Skeletal muscle tissue (tissue), 4 donors: ENCODE data around the gene YKT6. TPM values are rescaled to one million over a fixed set of nuclear protein-coding genes. Genes with fewer than 3 reads are reported as not detected.
A peak's percentile ranks its signal among the peaks of the same experiment; 100 is the strongest.

Source experiments
- H3K27ac ChIP-seq: one replicate; pipeline ENCODE4 v1.7.0; 2013; ENCODE audit warnings: mild to moderate bottlenecking, low read depth, low read length, inconsistent platforms
- H3K27me3 ChIP-seq, 3 donors: one replicate each; pipeline ENCODE4 v1.7.0; 2013; ENCODE audit warnings: low read length in 3 of 3; ENCODE audit not compliant: control insufficient read depth in 3 of 3, insufficient read depth in 3 of 3
- H3K36me3 ChIP-seq, 3 donors: one replicate each; pipeline ENCODE4 v1.7.0; 2013; ENCODE audit warnings: low read length in 3 of 3; ENCODE audit not compliant: control insufficient read depth in 3 of 3, insufficient read depth in 3 of 3
- H3K4me1 ChIP-seq, 3 donors: one replicate each; pipeline ENCODE4 v1.7.0; 2013; ENCODE audit warnings: low read length in 3 of 3, mild to moderate bottlenecking in 3 of 3; ENCODE audit not compliant: control insufficient read depth in 3 of 3, insufficient read depth in 3 of 3
- H3K4me3 ChIP-seq, 3 donors: one replicate each; pipeline ENCODE4 v1.7.0; 2013; ENCODE audit warnings: low read length in 3 of 3
- H3K9ac ChIP-seq, 3 donors: one replicate each; pipeline ENCODE4 v1.7.0; 2013; ENCODE audit warnings: low read length in 3 of 3, mild to moderate bottlenecking in 3 of 3, moderate library complexity in 2 of 3, low read depth in 1 of 3
- H3K9me3 ChIP-seq, 3 donors: one replicate each; pipeline ENCODE4 v1.7.0; 2013; ENCODE audit warnings: low read length in 3 of 3; ENCODE audit not compliant: control insufficient read depth in 3 of 3
- total RNA-seq: library from RNA; depleted of rRNA; stranded (reverse); fragments of >200 nt; gene quantifications from one replicate; pipeline ENCODE4 v1.2.3, GENCODE V29; 2014
- donor health status: Osteomylitis.

The YKT6 gene
- total RNA-seq, 1 donor from 2014 or later = 40.7 TPM

GRCh38 chr7:44222776-44223261, 22.0 kb downstream of the YKT6 start:
- H3K27ac ChIP-seq = no peak overlapping the region
- peaks cover 4 to 6% (median 5%) of the 10 kb centered on the region in 3 donors for H3K36me3 ChIP-seq
- H3K27me3 ChIP-seq = peaks cover 0 to 5% (median 0%) of the 10 kb centered on the region in 3 donors
- H3K9ac ChIP-seq = no peak overlapping the region
- H3K4me1 ChIP-seq = peaks cover 13 to 25% (median 22%) of the 10 kb centered on the region in 3 donors
- no peaks in the 10 kb centered on the region for H3K9me3 ChIP-seq
- H3K4me3 ChIP-seq = no peak overlapping the region

- Histone ChIP-seq H3K27ac (no peak overlapping the region), H3K4me3 (no peak overlapping the region), H3K9ac (no peak overlapping the region), H3K27me3 (peaks cover 0 to 5% (median 0%) of the 10 kb centered on the region in 3 donors), H3K9me3 (no peaks in the 10 kb centered on the region), H3K36me3 (peaks cover 4 to 6% (median 5%) of the 10 kb centered on the region in 3 donors), H3K4me1 (peaks cover 11 to 21% (median 20%) of the 10 kb centered on the region in 3 donors)
These were observed 22.7 kb downstream of the YKT6 start for GRCh38 chr7:44223362-44224079.

- Histone ChIP-seq H3K9me3 (no peaks in the 10 kb centered on the region), H3K4me3 (no peak overlapping the region), H3K4me1 (peaks cover 9 to 16% (median 14%) of the 10 kb centered on the region in 3 donors), H3K36me3 (peaks cover 2 to 6% (median 4%) of the 10 kb centered on the region in 3 donors), H3K27me3 (peaks cover 0 to 5% (median 0%) of the 10 kb centered on the region in 3 donors), H3K27ac (no peak overlapping the region), H3K9ac (no peak overlapping the region)
These were observed 23.5 kb downstream of the YKT6 start for GRCh38 chr7:44224080-44224973.

GRCh38 chr7:44224974-44225565, 24.3 kb downstream of the YKT6 start:
- Histone ChIP-seq H3K27ac (no peak overlapping the region), H3K4me3 (no peak overlapping the region), H3K9ac (peak overlapping the region in 1 of 3 donors; percentile 33), H3K36me3 (peaks cover 0 to 4% (median 4%) of the 10 kb centered on the region in 3 donors), H3K4me1 (peaks cover 9 to 16% (median 14%) of the 10 kb centered on the region in 3 donors), H3K27me3 (peaks cover 0 to 5% (median 0%) of the 10 kb centered on the region in 3 donors), H3K9me3 (no peaks in the 10 kb centered on the region)

- Histone ChIP-seq H3K27me3 (peaks cover 0 to 5% (median 0%) of the 10 kb centered on the region in 3 donors), H3K9me3 (no peaks in the 10 kb centered on the region), H3K27ac (peak overlapping the region; percentile 52), H3K4me3 (peak overlapping the region in 1 of 3 donors; percentile 29), H3K36me3 (peaks cover 0 to 4% (median 4%) of the 10 kb centered on the region in 3 donors), H3K4me1 (peaks cover 9 to 16% (median 14%) of the 10 kb centered on the region in 3 donors), H3K9ac (peak overlapping the region in 2 of 3 donors; percentile 8 to 73)
These were observed 25.0 kb downstream of the YKT6 start for GRCh38 chr7:44225566-44226395.

GRCh38 chr7:44226396-44226753, 25.6 kb downstream of the YKT6 start:
- Histone ChIP-seq H3K4me1 (peaks cover 9 to 16% (median 14%) of the 10 kb centered on the region in 3 donors), H3K9ac (peak overlapping the region in 2 of 3 donors; percentile 8 to 73), H3K9me3 (no peaks in the 10 kb centered on the region), H3K27ac (peak overlapping the region; percentile 52), H3K27me3 (peaks cover 0 to 5% (median 0%) of the 10 kb centered on the region in 3 donors), H3K4me3 (no peak overlapping the region), H3K36me3 (peaks cover 0 to 4% (median 4%) of the 10 kb centered on the region in 3 donors)

- no peaks in the 10 kb centered on the region for H3K9me3 ChIP-seq
- H3K4me1 ChIP-seq = peaks cover 9 to 16% (median 14%) of the 10 kb centered on the region in 3 donors
- H3K4me3 ChIP-seq = no peak overlapping the region
- H3K27me3 ChIP-seq = peaks cover 0 to 5% (median 0%) of the 10 kb centered on the region in 3 donors
- no peak overlapping the region for H3K27ac ChIP-seq
- H3K9ac ChIP-seq = no peak overlapping the region
- peaks cover 0 to 6% (median 4%) of the 10 kb centered on the region in 3 donors for H3K36me3 ChIP-seq
These were observed 27.1 kb downstream of the YKT6 start for GRCh38 chr7:44227911-44228310.

- Histone ChIP-seq H3K27me3 (peaks cover 0 to 5% (median 0%) of the 10 kb centered on the region in 3 donors), H3K4me1 (peaks cover 9 to 16% (median 14%) of the 10 kb centered on the region in 3 donors), H3K9ac (no peak overlapping the region), H3K27ac (no peak overlapping the region), H3K9me3 (no peaks in the 10 kb centered on the region), H3K4me3 (no peak overlapping the region), H3K36me3 (peaks cover 0 to 7% (median 0%) of the 10 kb centered on the region in 3 donors)
These were observed 28.0 kb downstream of the YKT6 start for GRCh38 chr7:44228571-44229350.
